H9 (cell line): ENCODE measurements around the gene SCLY. TPM values are rescaled to one million over a fixed set of nuclear protein-coding genes. Genes with fewer than 3 reads are reported as not detected.

Experiments
- DNase-seq: peaks from one replicate; pipeline ENCODE4 v3.0.0-alpha.2; 2017
- H2AFZ ChIP-seq: one replicate; pipeline ENCODE4 v1.6.1; 2013; ENCODE audit warnings: mild to moderate bottlenecking, low read length, control low read depth, moderate library complexity
- H2AK5ac ChIP-seq: 2 replicates; pipeline ENCODE4 v1.6.1; 2013; ENCODE audit warnings: low read length, control low read depth, mixed read lengths; ENCODE audit not compliant: insufficient read length
- H2BK120ac ChIP-seq: one replicate; pipeline ENCODE4 v1.6.1; 2013; ENCODE audit warnings: low read depth, mild to moderate bottlenecking, low read length, control low read depth, inconsistent platforms; ENCODE audit not compliant: poor library complexity, severe bottlenecking
- H2BK12ac ChIP-seq: 2 replicates; pipeline ENCODE4 v1.6.1; 2013; ENCODE audit warnings: low read length, control low read depth, mixed read lengths, low read depth; ENCODE audit not compliant: insufficient read length
- H2BK15ac ChIP-seq: 2 replicates; pipeline ENCODE4 v1.6.1; 2013; ENCODE audit warnings: low read depth, low read length, control low read depth
- H2BK20ac ChIP-seq: one replicate; pipeline ENCODE4 v1.6.1; 2013; ENCODE audit warnings: low read depth, mild to moderate bottlenecking, low read length, control low read depth, inconsistent platforms; ENCODE audit not compliant: poor library complexity, severe bottlenecking
- H2BK5ac ChIP-seq: 2 replicates; pipeline ENCODE4 v1.6.1; 2013; ENCODE audit warnings: low read length, control low read depth, mixed read lengths; ENCODE audit not compliant: insufficient read length
- H3K14ac ChIP-seq: 2 replicates; pipeline ENCODE4 v1.6.1; 2013; ENCODE audit warnings: low read length, control low read depth; ENCODE audit not compliant: insufficient read depth
- H3K18ac ChIP-seq: 2 replicates; pipeline ENCODE4 v1.6.1; 2013; ENCODE audit warnings: low read depth, mild to moderate bottlenecking, mixed read lengths, low read length, control low read depth; ENCODE audit not compliant: insufficient read length
- H3K23ac ChIP-seq: 2 replicates; pipeline ENCODE4 v1.6.1; 2013; ENCODE audit warnings: low read length, control low read depth, mixed read lengths, low read depth; ENCODE audit not compliant: insufficient read length
- H3K23me2 ChIP-seq: 2 replicates; pipeline ENCODE4 v1.6.1; 2013; ENCODE audit warnings: low read depth, mild to moderate bottlenecking, mixed read lengths, low read length, control low read depth; ENCODE audit not compliant: insufficient read length, poor library complexity, severe bottlenecking
- H3K27ac ChIP-seq: 2 replicates; pipeline ENCODE4 v1.5.1; 2013; ENCODE audit warnings: low read length, control low read depth, mixed read lengths, low read depth; ENCODE audit not compliant: insufficient read length
- H3K27me3 ChIP-seq: 2 replicates; pipeline ENCODE4 v1.6.1; 2013; ENCODE audit warnings: low read length, control low read depth, inconsistent platforms; ENCODE audit not compliant: insufficient read depth
- H3K4ac ChIP-seq: 2 replicates; pipeline ENCODE4 v1.6.1; 2013; ENCODE audit warnings: low read depth, mild to moderate bottlenecking, control low read depth, inconsistent platforms, low read length, moderate library complexity
- H3K4me1 ChIP-seq: 2 replicates; pipeline ENCODE4 v1.6.1; 2013; ENCODE audit warnings: low read length, control low read depth, inconsistent platforms; ENCODE audit not compliant: insufficient read depth
- H3K4me2 ChIP-seq: 2 replicates; pipeline ENCODE4 v1.6.1; 2013; ENCODE audit warnings: low read length, control low read depth, mixed read lengths; ENCODE audit not compliant: insufficient read length, insufficient read depth
- H3K56ac ChIP-seq: 2 replicates; pipeline ENCODE4 v1.6.1; 2013; ENCODE audit warnings: low read depth, mild to moderate bottlenecking, mixed read lengths, low read length, control low read depth; ENCODE audit not compliant: insufficient read length
- H3K79me1 ChIP-seq: 2 replicates; pipeline ENCODE4 v1.6.1; 2013; ENCODE audit warnings: low read depth, mild to moderate bottlenecking, moderate library complexity, low read length, control low read depth, inconsistent platforms; ENCODE audit not compliant: insufficient read depth, poor library complexity, severe bottlenecking
- H3K79me2 ChIP-seq: 2 replicates; pipeline ENCODE4 v1.6.1; 2013; ENCODE audit warnings: low read length, control low read depth, inconsistent platforms; ENCODE audit not compliant: insufficient read depth
- H3K9ac ChIP-seq: 2 replicates; pipeline ENCODE4 v1.6.1; 2013; ENCODE audit warnings: low read length, control low read depth, mixed read lengths; ENCODE audit not compliant: insufficient read length; ENCODE audit errors: extremely low read depth
- H3K9me3 ChIP-seq: one replicate; pipeline ENCODE4 v1.6.1; 2013; ENCODE audit warnings: low read depth, low read length, inconsistent platforms; ENCODE audit not compliant: control insufficient read depth
- H3T11ph ChIP-seq: one replicate; pipeline ENCODE4 v1.6.1; 2013; ENCODE audit warnings: mild to moderate bottlenecking, low read length, control low read depth, inconsistent platforms
- H4K20me1 ChIP-seq: one replicate; pipeline ENCODE4 v1.6.1; 2013; ENCODE audit not compliant: control insufficient read depth, insufficient read length, insufficient read depth
- H4K5ac ChIP-seq: 2 replicates; pipeline ENCODE4 v1.6.1; 2013; ENCODE audit warnings: low read depth, mild to moderate bottlenecking, mixed read lengths, low read length, control low read depth; ENCODE audit not compliant: insufficient read length
- H4K8ac ChIP-seq: replicated peaks from 2 replicates; pipeline ENCODE4 v1.6.1; 2013; ENCODE audit warnings: low read length, control low read depth, mixed read lengths, low read depth; ENCODE audit not compliant: insufficient read length
- H4K91ac ChIP-seq: 2 replicates; pipeline ENCODE4 v1.6.1; 2013; ENCODE audit warnings: low read depth, mild to moderate bottlenecking, moderate library complexity, mixed read lengths, low read length, control low read depth; ENCODE audit not compliant: insufficient read length
- H3K27ac Mint-ChIP-seq, 3 experiments: 2 replicates in 2 of 3; 3 replicates in 1 of 3; pipeline ENCODE4 v1.8.0; 2020 to 2021; ENCODE audit warnings: mixed read lengths in 3 of 3, mild to moderate bottlenecking in 1 of 3, moderate library complexity in 1 of 3
- H3K27me3 Mint-ChIP-seq: 2 replicates; pipeline ENCODE4 v1.8.0; 2021; ENCODE audit warnings: low read depth, mild to moderate bottlenecking, moderate library complexity, mixed read lengths
- H3K36me3 Mint-ChIP-seq, 3 experiments: 2 replicates in 2 of 3; 3 replicates in 1 of 3; pipeline ENCODE4 v1.8.0; 2020 to 2021; ENCODE audit warnings: low read depth in 3 of 3, mixed read lengths in 3 of 3; ENCODE audit not compliant: insufficient read depth in 1 of 3
- H3K4me1 Mint-ChIP-seq, 2 experiments: 2 replicates each; pipeline ENCODE4 v1.8.0; 2020; ENCODE audit warnings: mixed read lengths in 2 of 2
- H3K4me3 Mint-ChIP-seq, 2 experiments: 2 replicates in 1 of 2; 3 replicates in 1 of 2; pipeline ENCODE4 v1.8.0; 2020 to 2021; ENCODE audit warnings: mild to moderate bottlenecking in 2 of 2, mixed read lengths in 2 of 2, moderate library complexity in 1 of 2
- H3K9me3 Mint-ChIP-seq, 2 experiments: 2 replicates in 1 of 2; 3 replicates in 1 of 2; pipeline ENCODE4 v1.8.0; 2020; ENCODE audit warnings: mild to moderate bottlenecking in 2 of 2, mixed read lengths in 2 of 2, moderate library complexity in 1 of 2
- CTCF ChIP-seq: fragments of 200-600 bp; sonication (generic); conservative IDR thresholded peaks from 3 replicates; pipeline ENCODE4 v1.8.0; 2021; ENCODE audit warnings: antibody characterized with exemption, mild to moderate bottlenecking
- WGBS: extraction: QIAGEN DNeasy Blood & Tissue Kit; methylation state at CpG from one replicate; pipeline ENCODE4 v1.1.7; 2013; ENCODE audit warnings: missing lambda C conversion rate, low lambda C conversion rate, mixed read lengths; ENCODE audit not compliant: insufficient read length; ENCODE audit errors: extremely low coverage; 5-methylcytosine and 5-hydroxymethylcytosine counted together
- total RNA-seq: library from RNA; stranded (reverse); gene quantifications from 2 replicates; pipeline ENCODE4 v1.2.1, GENCODE V29; 2021

The SCLY gene
- total RNA-seq, 1 experiment from 2014 or later, result 55.3 TPM

GRCh38 chr2:238144262-238144661 lies 83.5 kb downstream of the SCLY start:
- Histone ChIP-seq H3K18ac (no peak overlapping the region), H2AK5ac (no peak overlapping the region), H2BK120ac (no peak overlapping the region), H3K9ac (no peak overlapping the region), H3K56ac (no peak overlapping the region), H3K4me1 (no peaks in the 10 kb centered on the region), H2BK5ac (no peak overlapping the region), H3K79me2 (no peaks in the 10 kb centered on the region), H3K4ac (no peak overlapping the region), H2BK20ac (no peak overlapping the region), H3T11ph (no peak overlapping the region), H3K14ac (no peak overlapping the region), H3K4me2 (no peak overlapping the region), H2AFZ (no peak overlapping the region), H2BK15ac (no peak overlapping the region), H4K20me1 (peaks cover 2% of the 10 kb centered on the region), H3K27ac (no peak overlapping the region), H4K8ac (no peak overlapping the region), H3K23me2 (no peaks in the 10 kb centered on the region), H3K79me1 (no peaks in the 10 kb centered on the region), H4K5ac (no peak overlapping the region), H3K9me3 (no peaks in the 10 kb centered on the region), H3K27me3 (no peaks in the 10 kb centered on the region), H2BK12ac (no peak overlapping the region), H3K23ac (no peak overlapping the region), H4K91ac (no peak overlapping the region)
- H3K9me3 Mint-ChIP-seq, result no peaks in the 10 kb centered on the region
- WGBS, result no CpG with 5 or more reads among the region's 5 CpGs
- no peaks in the 10 kb centered on the region for H3K36me3 Mint-ChIP-seq
- H3K4me1 Mint-ChIP-seq, result no peaks in the 10 kb centered on the region
- no peaks in the 10 kb centered on the region; the same call in 1 of the 2 replicates for H3K27me3 Mint-ChIP-seq
- no peak overlapping the region for H3K27ac Mint-ChIP-seq
- DNase-seq, result no peak
- TF ChIP-seq CTCF, result no peak
- no peak overlapping the region for H3K4me3 Mint-ChIP-seq
